ENCODE data around the gene AP1M1. TPM values are rescaled to one million over a fixed set of nuclear protein-coding genes. Genes with fewer than 3 reads are reported as not detected.
"Not testable (repeated sequence)": the region's sequence is repeated elsewhere in the genome, so short reads cannot be mapped to it uniquely, and the experiment has no call there.

AP1M1 gene
- 10 to 100 TPM; 35.3 to 52.7 (median 42.7) TPM for polyA plus RNA-seq (ENCODE audit: insufficient read length in 10 of 10)
- long read RNA-seq, donor 1, full-length matches to known transcripts, result 20 of 20 reads
- long read RNA-seq, donor 1, partial matches to known transcripts, result 0 of 20 reads
- long read RNA-seq, donor 1, other reads (novel, unspliced or antisense), result 0 of 20 reads
- long read RNA-seq, donor 2, full-length matches to known transcripts, result 12 of 12 reads
- long read RNA-seq, donor 2, partial matches to known transcripts, result 0 of 12 reads
- long read RNA-seq, donor 2, other reads (novel, unspliced or antisense), result 0 of 12 reads
- long read RNA-seq, donor 3, result 0 reads
- long read RNA-seq, donor 4, full-length matches to known transcripts, result 10 of 19 reads
- long read RNA-seq, donor 4, partial matches to known transcripts, result 9 of 19 reads
- long read RNA-seq, donor 4, other reads (novel, unspliced or antisense), result 0 of 19 reads
- long read RNA-seq, donor 5, full-length matches to known transcripts, result 19 of 19 reads
- long read RNA-seq, donor 5, partial matches to known transcripts, result 0 of 19 reads
- long read RNA-seq, donor 5, other reads (novel, unspliced or antisense), result 0 of 19 reads
- long read RNA-seq, donor 6, full-length matches to known transcripts, result 18 of 18 reads
- long read RNA-seq, donor 6, partial matches to known transcripts, result 0 of 18 reads
- long read RNA-seq, donor 6, other reads (novel, unspliced or antisense), result 0 of 18 reads
- long read RNA-seq, donor 7, full-length matches to known transcripts, result 5 of 5 reads
- long read RNA-seq, donor 7, partial matches to known transcripts, result 0 of 5 reads
- long read RNA-seq, donor 7, other reads (novel, unspliced or antisense), result 0 of 5 reads
- long read RNA-seq, donor 8, full-length matches to known transcripts, result 13 of 20 reads
- long read RNA-seq, donor 8, partial matches to known transcripts, result 7 of 20 reads
- long read RNA-seq, donor 8, other reads (novel, unspliced or antisense), result 0 of 20 reads
- long read RNA-seq, donor 9, full-length matches to known transcripts, result 2 of 2 reads
- long read RNA-seq, donor 9, partial matches to known transcripts, result 0 of 2 reads
- long read RNA-seq, donor 9, other reads (novel, unspliced or antisense), result 0 of 2 reads

- DNase-seq, result peak; percentile 98 to 99 (median 99)
Measured at GRCh38 chr19:16197622-16198369, at the start of gene AP1M1. Gene AP1M1, plus strand, starts transcription at chr19:16197911. Its CDS starts 116 bp downstream, at chr19:16198027.

- DNase-seq, result no peak
Measured at GRCh38 chr19:16148443-16149229, 49.1 kb upstream of the AP1M1 start.

- no peak for DNase-seq
Measured at GRCh38 chr19:16153582-16154336, 44.0 kb upstream of the AP1M1 start.

GRCh38 chr19:16154557-16154956 is 43.2 kb upstream of the AP1M1 start:
- no peak for DNase-seq

- no peak for DNase-seq
Measured at GRCh38 chr19:16155128-16155527, 42.6 kb upstream of the AP1M1 start.

- DNase-seq, result no peak
Measured at GRCh38 chr19:16156904-16157303, 40.8 kb upstream of the AP1M1 start.

- DNase-seq, result no peak
Measured at GRCh38 chr19:16157601-16158000, 40.1 kb upstream of the AP1M1 start.

GRCh38 chr19:16159655-16160054 is 38.1 kb upstream of the AP1M1 start:
- no peak for DNase-seq

GRCh38 chr19:16160445-16160942 is 37.2 kb upstream of the AP1M1 start:
- DNase-seq, result no peak

GRCh38 chr19:16160943-16161560 is 36.7 kb upstream of the AP1M1 start:
- DNase-seq, result peak in 1 of 3 donors; percentile 43

GRCh38 chr19:16161840-16162239 is 35.9 kb upstream of the AP1M1 start:
- DNase-seq, result peak in 1 of 3 donors; percentile 26

- no peak for DNase-seq
Measured at GRCh38 chr19:16164222-16164890, 33.4 kb upstream of the AP1M1 start.

GRCh38 chr19:16166417-16166816 is 31.3 kb upstream of the AP1M1 start:
- no peak for DNase-seq

GRCh38 chr19:16167055-16167454 is 30.7 kb upstream of the AP1M1 start:
- DNase-seq, result no peak

GRCh38 chr19:16168465-16169081 is 29.1 kb upstream of the AP1M1 start:
- no peak for DNase-seq

- no peak for DNase-seq
Measured at GRCh38 chr19:16170134-16170533, 27.6 kb upstream of the AP1M1 start.

GRCh38 chr19:16175954-16176353 is 21.8 kb upstream of the AP1M1 start:
- DNase-seq, result no peak

- DNase-seq, result not testable (repeated sequence)
Measured at GRCh38 chr19:16178866-16179265, 18.8 kb upstream of the AP1M1 start.
